ENCODE results near the gene CELF1.
A peak's percentile ranks its signal among the peaks of the same experiment; 100 is the strongest.

CELF1 gene

GRCh38 chr11:47448566-47449427 lies 104.1 kb downstream of the CELF1 start, which contains the start of gene RAPSN:
RAPSN (minus strand) TSS chr11:47449136; CDS start chr11:47448964, 172 bp downstream.
- no peak for DNase-seq

DNA sequence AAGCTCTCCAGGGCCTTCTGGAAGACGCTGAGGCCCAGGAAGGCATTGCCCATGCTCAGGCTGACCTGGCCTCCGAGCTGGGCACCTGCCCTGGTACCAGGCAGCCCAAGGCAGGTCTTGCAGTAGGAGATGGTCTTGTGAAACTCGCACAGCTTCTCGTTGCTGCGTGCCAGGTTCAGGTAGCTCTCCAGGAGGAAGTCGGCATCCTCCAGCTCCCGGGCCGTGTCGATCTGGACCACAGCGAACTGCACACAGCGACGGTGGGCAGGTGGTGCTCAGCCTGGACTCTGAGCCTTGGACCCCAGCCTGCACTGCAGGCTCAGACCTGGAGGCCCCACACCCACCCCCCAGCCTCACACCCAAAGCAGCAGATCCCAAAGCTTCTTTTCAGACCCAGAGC lies 105.0 kb downstream of the CELF1 start:
- no peak for DNase-seq

DNA sequence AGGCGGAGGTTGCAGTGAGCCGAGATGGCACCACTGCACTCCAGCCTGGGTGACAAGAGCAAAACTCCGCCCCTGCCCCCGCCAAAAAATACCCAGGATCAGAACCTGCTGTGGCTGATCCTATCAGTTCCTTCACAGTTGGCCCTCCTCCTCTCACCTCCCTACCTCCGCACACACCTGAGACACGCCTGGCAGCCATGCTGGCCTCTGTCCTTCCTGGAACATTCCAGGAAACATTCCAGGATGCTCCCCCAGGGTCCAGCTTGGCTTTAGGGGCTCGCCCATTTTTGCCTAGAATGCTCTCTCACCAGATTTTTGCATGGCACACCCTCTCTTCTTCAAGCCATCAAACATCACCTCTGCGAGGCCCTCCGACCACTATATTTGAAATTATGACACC lies 106.1 kb downstream of the CELF1 start:
- no peak for DNase-seq

GRCh38 chr11:47445840-47446239 lies 107.1 kb downstream of the CELF1 start:
- DNase-seq, result no peak

DNA sequence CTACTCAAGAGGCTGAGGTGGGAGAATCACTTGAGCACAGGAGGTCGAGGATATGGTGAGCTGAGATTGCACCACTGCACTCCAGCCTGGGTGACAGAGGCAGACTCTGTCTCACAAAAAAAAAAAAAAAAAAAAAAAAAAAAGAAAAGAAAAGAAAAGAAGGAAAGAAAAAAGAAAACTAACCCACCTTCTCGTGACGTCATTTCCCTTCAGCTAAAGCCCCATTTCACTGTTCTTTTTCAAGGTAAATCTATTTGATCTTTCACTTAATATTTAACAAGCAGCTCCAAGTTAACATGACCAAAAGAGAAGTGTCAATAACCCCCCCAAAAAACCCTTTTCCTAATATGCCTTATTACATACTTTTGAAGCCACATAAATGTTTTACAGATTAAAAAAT lies 109.1 kb downstream of the CELF1 start:
- no peak for DNase-seq

DNA sequence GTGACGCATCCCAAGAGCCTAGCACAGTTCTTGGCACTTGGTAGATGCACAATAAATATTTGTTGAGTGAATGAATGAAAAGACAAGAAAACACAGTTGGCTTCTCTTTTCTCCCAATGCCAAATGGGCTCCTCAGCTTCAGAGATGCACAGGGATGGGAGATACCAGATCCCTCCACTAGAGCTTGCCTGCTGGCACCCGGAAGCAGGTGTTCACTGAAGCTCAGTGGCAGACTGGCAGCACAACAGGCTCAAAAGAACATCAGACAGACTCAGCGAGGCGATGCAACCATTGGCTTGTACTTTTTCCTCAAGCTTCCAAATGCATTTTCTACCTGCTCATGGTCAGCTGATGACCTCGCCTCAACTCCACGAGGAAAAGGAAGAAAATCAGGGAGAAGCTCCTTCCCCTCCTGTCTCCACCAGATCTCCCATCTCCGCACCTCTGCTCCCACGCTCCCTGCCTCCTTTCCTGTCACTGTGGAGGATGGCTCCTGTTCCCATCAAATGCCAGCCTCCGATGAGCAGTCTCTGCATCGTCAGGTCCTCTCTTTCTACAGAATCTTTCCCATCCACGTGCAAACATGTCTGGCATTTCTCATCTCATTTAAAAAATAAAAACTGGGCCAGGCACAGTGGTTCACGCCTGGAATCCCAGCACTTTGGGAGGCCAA lies 109.8 kb downstream of the CELF1 start:
- peak in 37 of 56 donors; percentile 9 to 80 (median 54) for DNase-seq

DNA sequence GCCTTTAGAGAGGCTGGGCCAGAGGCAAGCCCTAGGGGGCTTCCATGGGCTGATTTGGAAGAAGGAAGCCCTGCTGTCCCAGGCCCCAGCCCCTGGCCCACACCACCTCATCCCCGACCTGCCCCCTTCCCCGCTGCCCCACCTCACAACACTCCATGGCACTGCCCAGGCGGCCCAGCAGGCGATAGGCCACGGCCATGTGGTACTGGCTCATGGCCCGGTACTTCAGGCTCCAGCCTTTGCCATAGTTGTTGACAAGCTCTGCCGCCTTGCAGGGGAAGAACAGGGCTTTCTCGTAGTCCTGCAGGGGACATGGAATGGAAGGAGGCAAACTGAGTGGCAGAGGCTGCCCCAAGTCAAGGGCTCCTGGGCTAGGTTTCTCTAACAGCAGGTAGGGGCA lies 110.4 kb downstream of the CELF1 start:
- peak in 39 of 56 donors; percentile 5 to 70 (median 29) for DNase-seq

DNA sequence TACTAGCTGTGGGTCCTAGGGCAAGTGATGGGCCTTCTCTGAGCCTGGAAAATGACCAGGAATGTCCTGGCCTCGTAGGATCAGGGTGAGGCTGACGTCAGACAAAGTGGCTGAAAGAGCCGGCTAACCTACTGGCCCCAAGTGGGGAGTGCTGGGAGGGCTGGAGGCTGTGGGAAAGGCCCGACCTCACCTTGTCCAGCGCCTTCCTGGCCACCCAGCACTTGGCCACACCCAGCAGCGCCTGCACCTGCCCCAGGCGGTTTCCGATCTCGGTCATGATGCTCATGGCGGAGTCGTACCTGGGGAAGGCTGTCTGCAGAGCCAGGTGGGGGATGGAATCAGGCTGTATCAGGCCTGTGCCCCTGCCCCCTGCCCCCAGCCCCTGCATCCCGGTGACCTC lies 111.5 kb downstream of the CELF1 start:
- DNase-seq, result no peak

- no peak for DNase-seq
Observed at GRCh38 chr11:47440054-47440476, 112.9 kb downstream of the CELF1 start.

DNA sequence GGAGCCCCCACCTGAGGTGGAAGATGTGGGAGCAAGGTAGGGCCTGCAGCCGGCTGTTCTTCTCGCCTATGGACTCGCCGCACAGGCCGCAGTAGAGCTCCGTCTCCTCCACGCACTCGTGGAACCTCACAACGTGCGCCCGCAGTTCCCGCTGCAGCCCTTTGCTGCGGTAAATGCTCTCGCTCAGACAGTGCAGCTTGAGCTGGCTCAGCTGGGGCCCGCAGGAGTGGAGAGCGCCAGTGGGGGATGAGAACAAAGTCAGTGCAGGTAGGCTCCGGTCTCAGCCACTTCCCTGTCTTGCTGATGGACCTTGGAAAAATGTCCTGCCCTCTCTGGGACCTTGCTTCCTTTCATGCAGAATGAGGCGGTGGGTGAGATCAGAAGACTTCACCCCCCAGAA lies 114.2 kb downstream of the CELF1 start:
- DNase-seq, result no peak

DNA sequence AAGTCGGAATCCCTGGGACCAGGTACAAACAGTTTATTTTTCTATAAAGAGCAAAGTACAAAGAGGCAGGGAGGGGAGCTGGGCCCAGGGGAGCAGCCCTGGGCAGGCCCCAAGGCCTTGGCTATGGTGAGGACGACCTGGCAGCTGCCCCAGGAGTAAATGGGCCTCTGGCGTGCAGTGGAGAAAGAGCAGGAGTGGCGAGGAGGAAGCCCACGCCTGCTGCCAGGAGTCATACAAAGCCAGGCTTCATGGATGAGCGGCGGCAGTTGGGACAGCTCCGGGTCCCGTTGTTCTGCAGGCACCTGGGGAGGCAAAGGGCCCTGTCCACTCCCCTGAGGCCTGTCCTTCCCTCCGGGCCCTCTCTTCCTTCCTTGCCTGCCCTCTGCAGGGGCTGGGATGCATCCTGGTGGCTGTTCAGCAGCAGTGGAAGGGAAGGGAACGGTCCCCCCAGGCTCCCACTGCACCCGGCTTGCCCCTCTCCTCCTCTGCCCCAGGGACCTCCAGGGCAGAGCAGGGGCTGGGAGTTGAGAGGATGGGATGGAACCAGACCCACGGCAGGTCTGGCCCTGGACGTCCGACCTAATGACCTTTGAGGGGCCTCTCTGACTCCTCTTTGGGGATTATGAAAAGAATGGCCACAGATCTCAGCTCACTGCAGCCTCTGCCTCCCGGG lies 115.0 kb downstream of the CELF1 start:
- peak in 19 of 56 donors; percentile 13 to 56 (median 31) for DNase-seq

- DNase-seq, result no peak
Observed at GRCh38 chr11:47437218-47437745, 115.7 kb downstream of the CELF1 start.

DNA sequence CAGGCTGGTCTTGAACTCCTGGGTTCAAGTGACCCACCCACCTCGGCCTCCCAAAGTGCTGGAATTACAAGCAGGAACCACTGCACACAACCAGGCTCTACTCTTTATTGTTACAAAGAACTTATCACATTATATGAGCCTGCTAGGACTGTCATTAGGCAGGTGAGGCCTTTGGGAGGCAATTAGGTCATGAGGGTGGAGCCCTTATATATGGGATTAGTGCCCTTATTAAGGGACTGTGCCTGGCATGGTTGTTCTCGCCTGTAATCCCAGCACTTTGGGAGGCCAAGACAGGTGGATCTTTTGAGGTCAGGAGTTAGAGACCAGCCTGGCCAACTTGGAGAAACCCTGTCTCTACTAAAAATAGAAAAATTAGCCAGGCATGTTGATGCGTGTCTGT lies 116.2 kb downstream of the CELF1 start:
- no peak for DNase-seq

GRCh38 chr11:47435687-47436086 lies 117.2 kb downstream of the CELF1 start:
- DNase-seq, result no peak

GRCh38 chr11:47434011-47434786 lies 118.7 kb downstream of the CELF1 start:
- DNase-seq, result peak in 10 of 56 donors; percentile 8 to 46 (median 25)

DNA sequence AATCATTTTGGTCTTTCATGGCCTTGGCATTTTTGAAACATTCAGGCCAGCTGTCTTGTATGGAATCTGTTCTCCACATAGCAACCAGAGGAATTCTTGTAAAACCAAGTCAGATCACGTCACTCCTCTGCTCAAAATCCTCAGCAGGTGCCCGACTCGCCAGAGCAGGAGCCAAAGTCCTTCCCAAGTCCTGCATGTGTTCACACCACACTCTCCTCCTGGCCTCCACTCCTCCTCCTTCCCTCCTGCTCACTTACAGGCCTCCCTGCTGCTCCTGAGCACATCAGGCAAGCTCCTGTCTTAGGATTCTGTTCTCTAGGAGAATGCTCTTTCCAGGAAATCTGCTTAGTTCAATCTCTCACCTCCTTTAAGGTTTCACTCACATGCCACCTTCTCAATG lies 119.8 kb downstream of the CELF1 start:
- DNase-seq, result no peak

GRCh38 chr11:47431356-47432083 lies 121.4 kb downstream of the CELF1 start:
- no peak for DNase-seq

DNA sequence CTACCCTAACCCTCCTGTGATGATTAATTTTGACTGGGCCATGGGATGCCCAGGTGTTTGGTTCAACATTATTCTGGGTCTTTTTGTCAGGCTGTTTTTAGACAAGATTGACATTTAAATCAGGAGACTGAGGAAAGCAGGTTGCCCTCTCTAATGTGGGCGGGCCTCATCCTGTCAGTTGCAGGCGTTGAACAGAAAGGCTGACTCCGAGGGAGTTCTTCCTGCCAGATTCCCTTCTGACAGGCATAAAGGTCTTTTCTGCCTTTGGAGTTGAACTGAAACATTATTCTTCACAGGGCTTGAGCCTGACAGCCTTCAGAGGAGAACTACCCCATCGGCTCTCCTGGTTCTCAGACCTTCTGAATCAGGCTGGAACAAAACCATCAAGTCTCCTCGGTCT lies 122.4 kb downstream of the CELF1 start:
- peak in 12 of 56 donors; percentile 9 to 60 (median 34) for DNase-seq

- DNase-seq, result peak; percentile 56 to 99 (median 96)
Observed at GRCh38 chr11:47426062-47426956, 126.6 kb downstream of the CELF1 start, which contains the start of gene PSMC3. PSMC3 (minus strand) TSS chr11:47426439; CDS start chr11:47426279, 160 bp downstream.
